HG02970 (cell line): Measurements from ENCODE around the gene TTC24.
"Not testable (repeated sequence)": the region's sequence is repeated elsewhere in the genome, so short reads cannot be mapped to it uniquely, and the experiment has no call there.

Source experiments
- ATAC-seq: cut with Tn5 transposase; IDR thresholded peaks from one replicate; pipeline ENCODE4 v1.9.1; 2021; ENCODE audit warnings: mild to moderate bottlenecking, moderate library complexity, moderate number of reproducible peaks; ENCODE audit not compliant: unreplicated experiment, low FRiP score

The TTC24 gene

GRCh38 chr1:156601892-156602291 is 22.4 kb downstream of the TTC24 start:
- no peak for ATAC-seq

- no peak for ATAC-seq
These were observed 23.1 kb downstream of the TTC24 start for GRCh38 chr1:156602557-156602993.

- not testable (repeated sequence) for ATAC-seq
These were observed 27.8 kb downstream of the TTC24 start for GRCh38 chr1:156607344-156607743.

DNA sequence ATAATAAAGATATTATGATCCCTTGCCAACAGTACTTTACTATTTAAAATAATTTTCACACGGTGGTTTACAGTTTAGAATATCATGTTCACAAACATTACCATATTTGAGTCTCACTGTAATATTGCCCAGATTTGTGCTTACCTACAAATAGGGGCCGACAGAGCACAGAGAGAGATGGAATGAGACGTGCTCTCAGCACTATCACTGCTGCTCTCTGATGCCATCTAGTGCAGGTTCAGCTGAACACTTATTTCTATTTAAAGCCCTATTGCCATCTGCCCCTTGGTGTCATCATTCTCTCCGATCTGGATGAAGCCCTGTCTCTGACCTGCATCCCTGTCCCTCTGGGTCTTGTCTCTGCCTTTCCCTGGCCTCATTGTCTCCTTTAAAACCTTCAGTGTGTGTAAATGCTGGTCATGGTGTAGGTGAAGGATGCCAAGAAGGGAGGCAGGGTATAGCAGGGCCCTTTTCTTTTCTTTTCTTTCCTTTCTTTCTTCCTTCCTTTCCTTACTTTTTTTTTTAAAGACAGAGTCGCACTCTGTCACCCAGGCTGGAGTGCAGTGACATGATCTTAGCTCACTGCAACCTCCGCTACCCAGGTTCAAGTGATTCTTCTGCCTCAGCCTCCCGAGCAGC is 28.6 kb downstream of the TTC24 start:
- ATAC-seq: no peak

GRCh38 chr1:156608981-156609380 is 29.5 kb downstream of the TTC24 start:
- ATAC-seq: no peak

GRCh38 chr1:156610072-156610471 is 30.5 kb downstream of the TTC24 start:
- ATAC-seq: not testable (repeated sequence)

DNA sequence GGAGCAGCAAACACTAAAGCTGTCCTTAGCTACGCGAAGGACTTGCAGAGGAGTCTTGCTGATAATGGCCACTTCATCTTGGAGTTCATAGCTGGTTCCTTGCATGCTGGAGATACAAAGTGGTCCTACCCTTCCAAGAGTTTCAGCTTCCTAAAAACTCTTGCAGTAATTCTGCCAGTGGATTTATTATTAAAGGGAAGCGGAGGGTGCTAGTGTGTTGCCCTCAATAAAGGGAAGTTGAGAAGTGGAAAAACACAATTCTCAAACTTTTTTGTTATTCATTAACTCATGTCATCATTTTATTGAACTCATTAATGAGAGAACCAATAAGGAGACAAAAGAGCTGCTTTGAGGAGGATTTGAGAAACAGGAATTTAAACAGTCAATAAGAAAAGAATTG is 33.1 kb downstream of the TTC24 start:
- ATAC-seq: no peak

DNA sequence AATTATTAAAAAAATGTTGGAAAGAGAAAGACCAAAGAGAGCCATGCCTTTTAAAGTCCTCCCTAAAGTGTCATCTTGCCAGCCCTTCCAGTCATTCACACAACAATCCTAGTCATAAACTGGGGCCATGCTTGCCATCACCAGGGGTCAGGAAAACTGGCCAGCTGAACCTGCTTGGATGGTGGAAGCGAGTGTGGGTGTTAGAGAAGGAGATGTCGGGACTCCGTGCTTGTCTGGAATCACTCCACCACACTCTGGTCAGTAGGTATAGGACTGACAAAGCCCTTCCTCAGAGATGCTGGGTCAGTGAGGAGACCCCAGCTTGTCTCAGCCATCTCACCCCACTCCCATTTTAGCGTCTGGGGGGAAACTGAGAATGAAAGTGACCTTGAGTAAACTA is 36.4 kb downstream of the TTC24 start:
- ATAC-seq: no peak

GRCh38 chr1:156616463-156616862 is 36.9 kb downstream of the TTC24 start:
- no peak for ATAC-seq

DNA sequence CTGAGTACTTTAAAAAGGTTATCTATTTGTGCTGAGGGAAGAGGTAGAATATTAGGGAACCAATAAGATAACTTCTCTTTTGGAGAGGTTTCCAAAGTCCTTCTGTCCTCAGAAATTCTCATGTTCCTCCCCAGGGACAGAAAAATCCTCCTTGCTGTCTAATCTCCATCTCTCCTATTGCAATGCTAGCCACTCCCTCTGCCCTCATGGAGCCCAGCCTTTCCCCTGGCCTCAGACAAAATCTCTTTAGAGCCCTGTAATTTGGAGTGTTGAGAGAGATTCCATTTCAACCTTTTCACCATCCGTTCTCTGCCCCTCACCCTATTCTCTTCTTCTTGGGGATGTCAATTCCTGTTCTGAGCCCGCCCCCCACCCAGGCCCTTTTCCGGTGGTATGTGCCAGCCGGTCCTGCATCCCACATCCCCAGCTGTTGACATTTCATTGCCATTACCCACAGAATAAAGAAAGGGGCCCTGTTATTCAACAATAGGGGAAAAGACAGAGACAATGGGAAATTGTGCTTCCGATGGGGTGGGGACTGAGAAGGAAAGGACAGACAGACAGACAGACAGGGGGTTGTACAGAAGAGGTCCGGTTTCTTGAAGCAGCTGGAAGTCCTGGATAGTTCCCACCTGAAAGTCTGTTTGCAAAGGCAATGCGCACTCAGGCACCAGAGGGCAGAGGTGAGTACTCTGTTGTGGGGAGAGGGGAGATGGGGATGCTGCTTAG is 39.5 kb downstream of the TTC24 start, which contains the start of gene HAPLN2:
HAPLN2 (plus strand) TSS at position 563 of the 729 bp plus-strand sequence. CDS start 4,076 bp downstream, outside the sequence.
- ATAC-seq: no peak

DNA sequence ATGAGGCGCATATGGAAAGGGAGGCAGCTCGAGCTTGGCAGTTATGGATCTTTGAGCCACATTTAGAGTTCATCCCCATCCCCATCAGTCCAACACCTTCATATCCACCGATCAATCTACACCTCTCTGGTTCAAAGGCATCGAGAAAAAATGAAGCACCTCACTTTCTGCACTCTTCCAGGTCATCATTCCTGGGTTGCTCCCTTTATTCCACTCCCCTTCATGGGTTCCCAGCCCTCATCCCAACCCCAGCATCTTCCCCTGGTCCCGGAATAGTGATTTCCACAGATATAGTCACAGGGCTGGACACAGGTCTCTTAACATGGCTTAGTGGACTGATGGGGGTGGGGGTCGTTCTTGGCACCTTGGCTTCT is 40.0 kb downstream of the TTC24 start:
- ATAC-seq: no peak

DNA sequence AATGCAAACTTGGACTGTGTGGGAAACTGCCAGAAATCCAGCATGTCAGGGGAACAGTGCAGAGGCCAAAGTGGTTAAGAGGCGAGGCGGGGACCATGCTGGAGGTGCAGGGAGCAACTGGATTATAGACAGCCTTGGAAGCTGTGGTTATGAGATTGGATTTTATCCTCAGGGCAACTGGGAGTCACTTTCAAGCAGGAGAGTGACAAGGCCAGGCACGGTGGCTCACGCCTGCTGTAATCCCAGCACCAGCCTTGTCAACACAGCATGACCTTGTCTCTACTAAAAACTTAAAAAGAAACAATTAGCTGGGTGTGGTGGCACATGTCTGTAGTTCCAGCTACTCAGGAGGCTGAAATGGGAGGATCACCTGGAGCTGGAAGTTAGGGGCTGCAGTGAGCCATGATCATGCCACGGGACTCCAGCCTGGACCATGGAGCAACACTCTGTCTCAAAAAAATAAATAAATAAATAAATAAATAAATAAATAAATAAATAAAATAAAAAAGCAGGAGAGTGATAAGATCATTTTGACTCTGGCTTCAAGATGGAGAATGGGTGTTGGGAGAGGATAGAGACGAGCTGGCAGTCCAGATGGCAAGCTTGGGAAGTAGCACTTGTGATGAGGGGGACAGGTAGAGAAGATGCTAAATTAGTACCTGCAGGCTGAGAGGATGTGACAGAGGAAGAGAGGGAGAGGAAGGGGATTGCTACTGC is 43.2 kb downstream of the TTC24 start:
- ATAC-seq: no peak

DNA sequence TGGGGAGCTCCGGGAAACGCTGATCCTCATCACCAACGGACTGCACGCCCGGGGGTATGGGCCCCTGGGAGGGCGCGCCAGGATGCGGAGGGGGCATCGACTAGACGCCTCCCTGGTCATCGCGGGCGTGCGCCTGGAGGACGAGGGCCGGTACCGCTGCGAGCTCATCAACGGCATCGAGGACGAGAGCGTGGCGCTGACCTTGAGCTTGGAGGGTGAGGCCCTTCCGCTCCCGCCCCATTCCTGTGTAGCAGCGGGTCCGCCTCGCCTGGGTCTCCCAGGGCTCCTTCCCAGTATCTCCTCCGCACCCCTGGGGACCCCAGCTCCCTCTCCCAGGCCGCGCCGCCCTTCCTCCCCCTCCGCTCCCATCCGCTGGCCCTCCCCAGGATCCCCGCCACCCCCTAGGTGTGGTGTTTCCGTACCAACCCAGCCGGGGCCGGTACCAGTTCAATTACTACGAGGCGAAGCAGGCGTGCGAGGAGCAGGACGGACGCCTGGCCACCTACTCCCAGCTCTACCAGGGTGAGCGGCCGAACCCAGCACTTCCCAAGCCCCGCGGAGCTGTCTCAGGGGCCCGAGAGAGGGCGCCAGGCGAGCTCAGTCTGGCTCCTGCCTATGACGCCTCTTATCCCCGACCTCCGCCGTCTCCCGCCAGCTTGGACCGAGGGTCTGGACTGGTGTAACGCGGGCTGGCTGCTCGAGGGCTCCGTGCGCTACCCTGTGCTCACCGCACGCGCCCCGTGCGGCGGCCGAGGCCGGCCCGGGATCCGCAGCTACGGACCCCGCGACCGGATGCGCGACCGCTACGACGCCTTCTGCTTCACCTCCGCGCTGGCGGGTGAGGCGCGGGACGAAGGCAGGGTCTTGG is 44.7 kb downstream of the TTC24 start:
- no peak for ATAC-seq

- no peak for ATAC-seq
These were observed 45.4 kb downstream of the TTC24 start for GRCh38 chr1:156624814-156625435.

- ATAC-seq: no peak
These were observed 46.0 kb downstream of the TTC24 start for GRCh38 chr1:156625436-156626078.

DNA sequence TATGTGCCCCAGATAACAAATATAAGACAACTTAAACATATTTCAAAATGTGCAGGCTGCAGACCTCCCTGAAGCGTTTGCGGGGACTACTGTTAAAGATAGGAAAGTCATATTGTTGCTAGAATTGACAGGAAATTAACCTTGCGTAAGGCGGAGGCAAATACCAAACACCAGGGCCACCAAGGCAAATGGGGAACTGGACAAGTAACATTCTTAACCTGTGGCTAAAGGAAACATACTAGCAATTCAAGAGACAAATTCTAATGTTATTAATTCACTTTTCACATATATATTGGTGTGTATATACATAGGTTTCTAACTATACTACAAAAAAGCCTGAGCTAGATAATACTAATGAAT is 46.5 kb downstream of the TTC24 start:
- no peak for ATAC-seq

GRCh38 chr1:156627313-156627880 is 47.9 kb downstream of the TTC24 start:
- ATAC-seq: no peak

GRCh38 chr1:156629823-156630449 is 50.4 kb downstream of the TTC24 start:
- ATAC-seq: no peak

GRCh38 chr1:156631152-156631551 is 51.6 kb downstream of the TTC24 start:
- ATAC-seq: not testable (repeated sequence)
